PC-9 (cell line): ENCODE results near the gene GLRA3. TPM values are rescaled to one million over a fixed set of nuclear protein-coding genes. Genes with fewer than 3 reads are reported as not detected.

Experiments used
- BruUV-seq: library from RNA; stranded (reverse); fragments of 400-500 nt; replicated peaks from 2 replicates; lab custom pipeline; 2021; lab: Mats Ljungman, UMichigan
- CTCF ChIA-PET: fragments of 300-600 bp; sonication (Branson Sonifier 250); formaldehyde crosslinking; loops from one replicate; lab custom pipeline; 2022; ENCODE audit warnings: antibody characterized with exemption; lab: Charles Lee
- POLR2A ChIA-PET: fragments of 300-600 bp; sonication (Branson Sonifier 250); formaldehyde crosslinking; loops from one replicate; lab custom pipeline; 2022; ENCODE audit warnings: antibody characterized with exemption; ENCODE audit not compliant: unreplicated experiment; lab: Charles Lee
- DNase-seq, 2 experiments: peaks; one replicate each; pipeline versions ENCODE4 v3.0.0 to v3.0.0-alpha.2; 2015 to 2022; ENCODE audit warnings: mixed read lengths in 1 of 2
- H2AFZ ChIP-seq: fragments of 200-600 bp; sonication (generic); 2 replicates; pipeline ENCODE4 v1.8.1; 2017; ENCODE audit warnings: antibody characterized with exemption
- H3F3A ChIP-seq: fragments of 200-600 bp; sonication (generic); 2 replicates; pipeline ENCODE4 v1.8.1; 2017; ENCODE audit warnings: antibody characterized with exemption, mild to moderate bottlenecking, low read depth; ENCODE audit not compliant: insufficient read depth
- H3K27ac ChIP-seq: fragments of 200-600 bp; sonication (generic); 2 replicates; pipeline ENCODE4 v1.6.1; 2016; ENCODE audit warnings: mixed run types
- H3K27me3 ChIP-seq: fragments of 200-600 bp; sonication (generic); 2 replicates; pipeline ENCODE4 v1.6.1; 2016; ENCODE audit warnings: low read depth, mixed run types; ENCODE audit not compliant: insufficient read depth
- H3K36me3 ChIP-seq: fragments of 200-600 bp; sonication (generic); 2 replicates; pipeline ENCODE4 v1.6.1; 2016; ENCODE audit warnings: low read depth, mixed run types
- H3K4me1 ChIP-seq: fragments of 200-600 bp; sonication (generic); replicated peaks from 2 replicates; pipeline ENCODE4 v1.6.1; 2016; ENCODE audit warnings: mixed run types; ENCODE audit not compliant: insufficient read depth
- H3K4me2 ChIP-seq: fragments of 200-600 bp; sonication (generic); 2 replicates; pipeline ENCODE4 v1.6.1; 2017; ENCODE audit warnings: mixed run types
- H3K4me3 ChIP-seq: fragments of 200-600 bp; sonication (generic); 2 replicates; pipeline ENCODE4 v1.6.1; 2016; ENCODE audit warnings: mixed run types
- H3K79me2 ChIP-seq: fragments of 200-600 bp; sonication (generic); 2 replicates; pipeline ENCODE4 v1.6.1; 2017; ENCODE audit warnings: low read depth, mixed run types
- H3K9me2 ChIP-seq: fragments of 200-600 bp; sonication (generic); 2 replicates; pipeline ENCODE4 v1.8.1; 2017; ENCODE audit warnings: mild to moderate bottlenecking; ENCODE audit not compliant: insufficient read depth
- H3K9me3 ChIP-seq: fragments of 200-600 bp; sonication (generic); 2 replicates; pipeline ENCODE4 v1.8.1; 2016; ENCODE audit warnings: low read depth; ENCODE audit not compliant: insufficient read depth
- H4K20me1 ChIP-seq: fragments of 200-600 bp; sonication (generic); 2 replicates; pipeline ENCODE4 v1.8.1; 2017; ENCODE audit not compliant: insufficient read depth
- EZH2 ChIP-seq: fragments of 200-600 bp; sonication (generic); IDR thresholded peaks from 2 replicates; pipeline ENCODE4 v1.8.0; 2017; ENCODE audit warnings: antibody characterized with exemption, low read depth
- intact Hi-C: fragments of 100-400 bp; cut with micrococcal nuclease; formaldehyde crosslinking; loops from one replicate; pipeline ENCODE4 v1.10.0; 2022; ENCODE audit not compliant: unreplicated experiment
- total RNA-seq: library from RNA; stranded (reverse); gene quantifications from 2 replicates; pipeline ENCODE4 v1.2.3, GENCODE V29; 2021
- TF ChIP-seq, protein P1 (sequence below): fragments of 200-600 bp; sonication (generic); conservative IDR thresholded peaks from 2 replicates; pipeline ENCODE4 v1.6.1; 2017; ENCODE audit warnings: mixed run types, antibody characterized with exemption, mild to moderate bottlenecking, moderate library complexity

Gene GLRA3
- total RNA-seq, 1 experiment from 2014 or later: 0.39 TPM

DNA sequence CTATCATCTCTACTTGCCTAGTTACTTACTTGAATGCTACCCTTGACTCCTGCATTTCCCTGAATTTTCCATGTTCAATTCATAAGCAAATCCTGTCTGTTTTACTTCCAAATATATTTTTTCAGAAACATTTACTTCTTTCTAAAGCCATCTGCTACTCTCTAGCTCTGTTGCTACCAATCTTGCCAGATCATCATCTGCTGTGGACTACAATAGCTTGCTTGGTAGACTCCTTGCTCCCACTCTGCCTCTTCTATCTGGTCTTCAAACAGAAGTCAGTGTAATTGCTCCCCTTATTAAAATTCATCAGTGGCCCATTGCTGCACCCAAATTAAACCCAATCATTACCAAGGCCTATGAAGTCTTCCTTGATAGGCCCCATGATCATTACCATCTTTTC, 155.2 kb downstream of the GLRA3 start:
- TF ChIP-seq, protein P1, sequence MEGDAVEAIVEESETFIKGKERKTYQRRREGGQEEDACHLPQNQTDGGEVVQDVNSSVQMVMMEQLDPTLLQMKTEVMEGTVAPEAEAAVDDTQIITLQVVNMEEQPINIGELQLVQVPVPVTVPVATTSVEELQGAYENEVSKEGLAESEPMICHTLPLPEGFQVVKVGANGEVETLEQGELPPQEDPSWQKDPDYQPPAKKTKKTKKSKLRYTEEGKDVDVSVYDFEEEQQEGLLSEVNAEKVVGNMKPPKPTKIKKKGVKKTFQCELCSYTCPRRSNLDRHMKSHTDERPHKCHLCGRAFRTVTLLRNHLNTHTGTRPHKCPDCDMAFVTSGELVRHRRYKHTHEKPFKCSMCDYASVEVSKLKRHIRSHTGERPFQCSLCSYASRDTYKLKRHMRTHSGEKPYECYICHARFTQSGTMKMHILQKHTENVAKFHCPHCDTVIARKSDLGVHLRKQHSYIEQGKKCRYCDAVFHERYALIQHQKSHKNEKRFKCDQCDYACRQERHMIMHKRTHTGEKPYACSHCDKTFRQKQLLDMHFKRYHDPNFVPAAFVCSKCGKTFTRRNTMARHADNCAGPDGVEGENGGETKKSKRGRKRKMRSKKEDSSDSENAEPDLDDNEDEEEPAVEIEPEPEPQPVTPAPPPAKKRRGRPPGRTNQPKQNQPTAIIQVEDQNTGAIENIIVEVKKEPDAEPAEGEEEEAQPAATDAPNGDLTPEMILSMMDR: no peak
- TF ChIP-seq EZH2: no peak
- Histone ChIP-seq H3K4me1 (no peaks in the 10 kb centered on the region), H3K4me2 (no peak overlapping the region), H3K4me3 (no peak overlapping the region), H4K20me1 (no peaks in the 10 kb centered on the region), H3K36me3 (no peaks in the 10 kb centered on the region), H3K9me3 (no peaks in the 10 kb centered on the region), H3F3A (no peaks in the 10 kb centered on the region), H3K27me3 (no peaks in the 10 kb centered on the region), H3K27ac (no peak overlapping the region), H3K79me2 (no peaks in the 10 kb centered on the region), H2AFZ (no peak overlapping the region), H3K9me2 (no peaks in the 10 kb centered on the region)
- intact Hi-C loops: no loop called here
- BruUV-seq: no TSS peak
- ChIA-PET POLR2A (no interaction called here), CTCF (no interaction called here)
- DNase-seq: no peak

DNA sequence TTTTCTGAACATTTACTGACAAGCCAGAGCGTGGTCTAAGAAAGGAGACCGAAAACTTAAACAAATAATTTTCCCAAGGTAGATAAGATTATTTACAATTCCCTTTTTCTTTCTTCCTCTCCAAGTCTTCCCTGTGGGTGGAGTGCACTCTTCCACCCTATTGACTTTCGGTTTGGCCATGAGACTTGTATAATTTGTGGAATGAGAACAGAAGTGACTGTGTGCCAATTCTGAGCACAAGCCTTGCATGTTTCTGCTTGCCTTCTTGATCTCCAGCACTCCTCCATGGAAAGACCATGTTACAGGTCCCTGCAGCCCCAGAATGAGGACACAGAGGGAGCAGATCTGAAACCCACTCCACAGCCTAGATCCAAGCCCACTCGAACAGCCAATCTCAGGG, 156.8 kb downstream of the GLRA3 start:
- Histone ChIP-seq H3K9me3 (no peaks in the 10 kb centered on the region), H3K9me2 (no peaks in the 10 kb centered on the region), H3F3A (no peaks in the 10 kb centered on the region), H3K36me3 (no peaks in the 10 kb centered on the region), H4K20me1 (no peaks in the 10 kb centered on the region), H2AFZ (no peak overlapping the region), H3K27me3 (no peaks in the 10 kb centered on the region), H3K4me3 (no peak overlapping the region), H3K4me1 (no peaks in the 10 kb centered on the region), H3K79me2 (no peaks in the 10 kb centered on the region), H3K27ac (no peak overlapping the region), H3K4me2 (no peak overlapping the region)
- no peak for DNase-seq
- intact Hi-C loops: no loop called here
- POLR2A ChIA-PET: no interaction called here
- no TSS peak for BruUV-seq
- TF ChIP-seq, protein P1: no peak
- TF ChIP-seq EZH2: no peak
- CTCF ChIA-PET: no interaction called here

DNA sequence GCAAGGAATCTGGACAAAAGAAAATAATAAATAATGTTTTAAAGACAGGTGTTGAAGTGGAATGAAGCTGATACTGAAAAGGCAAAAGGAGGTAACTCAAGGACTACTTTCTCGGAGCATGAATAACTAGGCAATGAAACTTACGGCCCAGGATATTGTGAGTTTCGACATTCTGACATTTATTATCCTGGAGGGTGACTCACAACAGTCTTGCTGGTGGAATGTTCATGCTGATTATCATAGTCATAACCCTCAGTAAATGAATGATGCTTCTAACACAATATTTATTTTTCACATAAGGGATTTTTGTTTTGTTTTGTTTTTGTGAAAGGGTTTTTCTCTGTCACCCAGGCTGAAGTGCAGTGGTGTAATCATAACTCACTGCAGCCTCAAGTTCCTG, 159.8 kb downstream of the GLRA3 start:
- H3K4me2 ChIP-seq: no peak overlapping the region
- CTCF ChIA-PET: no interaction called here
- H4K20me1 ChIP-seq: no peaks in the 10 kb centered on the region
- no peak overlapping the region for H3K4me3 ChIP-seq
- no peak overlapping the region for H2AFZ ChIP-seq
- H3K9me2 ChIP-seq: no peaks in the 10 kb centered on the region
- H3K9me3 ChIP-seq: no peaks in the 10 kb centered on the region
- 0 out of 2 replicates have a peak overlapping the region, but pooled peaks have one; percentile 19 for H3K27ac ChIP-seq
- no peaks in the 10 kb centered on the region for H3K27me3 ChIP-seq
- intact Hi-C loops: no loop called here
- no peaks in the 10 kb centered on the region for H3K36me3 ChIP-seq
- POLR2A ChIA-PET: no interaction called here
- peak in 1 of 2 experiments; percentile 52 for DNase-seq
- H3K4me1 ChIP-seq: no peaks in the 10 kb centered on the region
- no TSS peak for BruUV-seq
- H3F3A ChIP-seq: no peaks in the 10 kb centered on the region
- H3K79me2 ChIP-seq: no peaks in the 10 kb centered on the region
- TF ChIP-seq EZH2: no peak
- TF ChIP-seq, protein P1: no peak
